M059J (cell line): Measurements from ENCODE around the gene ACER3. TPM values are rescaled to one million over a fixed set of nuclear protein-coding genes. Genes with fewer than 3 reads are reported as not detected.
"Not testable (repeated sequence)": the region's sequence is repeated elsewhere in the genome, so short reads cannot be mapped to it uniquely, and the experiment has no call there.

Source experiments
- DNase-seq: peaks from one replicate; pipeline ENCODE4 v3.0.0-alpha.2; 2012; ENCODE audit warnings: low read depth
- total RNA-seq: library from RNA; depleted of rRNA; stranded (reverse); fragments of >200 nt; shearing (Covaris generic); gene quantifications from 2 replicates; pipeline ENCODE4 v1.2.3, GENCODE V29; 2014

Gene ACER3
- total RNA-seq, 1 experiment from 2014 or later: 21.4 TPM

DNA sequence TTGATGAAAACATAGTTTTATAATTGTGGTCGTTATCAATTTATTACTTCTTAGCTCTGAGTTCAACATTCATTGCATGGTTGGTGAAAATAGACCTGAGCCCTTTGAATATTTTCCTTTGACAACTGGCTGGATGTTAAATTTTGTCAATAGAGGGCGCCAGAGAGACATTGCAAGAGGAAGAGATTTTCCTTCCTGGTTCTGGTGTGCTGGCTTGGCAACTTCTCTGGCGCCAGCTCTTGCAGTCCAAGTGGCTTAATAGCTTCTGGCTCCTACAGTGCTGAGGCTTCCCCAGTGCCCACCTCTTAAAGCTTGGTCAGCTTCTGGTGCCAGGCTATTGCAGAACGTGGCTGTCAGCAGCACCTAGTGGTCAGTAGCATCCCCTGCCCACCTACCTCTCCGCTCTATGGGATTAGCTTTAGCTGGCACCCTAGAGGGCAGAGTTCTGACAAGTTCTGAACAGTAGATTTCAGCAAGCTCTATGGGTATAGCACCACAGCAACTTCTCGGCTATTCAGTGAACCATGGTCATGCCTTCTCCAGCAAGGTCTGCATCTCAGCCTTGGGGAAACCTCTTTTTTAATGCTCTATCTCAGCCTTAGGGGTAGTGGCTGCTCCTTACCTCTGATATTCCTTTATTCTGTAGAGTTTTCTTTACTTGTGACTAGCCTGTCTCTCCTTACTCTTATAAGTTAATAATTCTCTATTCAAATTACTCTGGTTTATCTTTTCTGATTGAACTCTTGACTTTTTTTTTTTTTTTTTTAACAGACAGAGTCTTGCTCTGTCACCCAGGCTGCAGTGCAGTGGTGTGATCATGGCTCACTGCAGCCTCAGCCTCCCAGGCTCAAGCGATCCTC is 59.4 kb downstream of the ACER3 start:
- peak; percentile 82 for DNase-seq

DNA sequence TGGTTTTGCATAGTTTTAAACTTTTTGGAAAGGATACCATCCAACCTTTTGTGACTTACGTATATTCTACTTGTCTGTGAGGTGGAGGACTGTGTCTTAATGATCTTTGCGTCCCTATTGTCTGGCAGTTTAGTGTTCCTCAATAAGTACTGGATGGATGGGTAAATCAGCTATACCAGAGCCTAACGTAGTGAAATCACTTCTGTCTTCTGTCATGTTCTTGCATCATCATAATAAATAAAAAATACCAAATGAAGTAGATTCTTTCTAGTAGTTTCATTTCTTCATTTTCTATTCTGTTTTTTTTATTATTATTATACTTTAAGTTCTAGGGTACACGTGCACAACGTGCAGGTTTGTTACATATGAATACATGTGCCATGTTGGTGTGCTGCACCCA is 66.4 kb downstream of the ACER3 start:
- DNase-seq: no peak

DNA sequence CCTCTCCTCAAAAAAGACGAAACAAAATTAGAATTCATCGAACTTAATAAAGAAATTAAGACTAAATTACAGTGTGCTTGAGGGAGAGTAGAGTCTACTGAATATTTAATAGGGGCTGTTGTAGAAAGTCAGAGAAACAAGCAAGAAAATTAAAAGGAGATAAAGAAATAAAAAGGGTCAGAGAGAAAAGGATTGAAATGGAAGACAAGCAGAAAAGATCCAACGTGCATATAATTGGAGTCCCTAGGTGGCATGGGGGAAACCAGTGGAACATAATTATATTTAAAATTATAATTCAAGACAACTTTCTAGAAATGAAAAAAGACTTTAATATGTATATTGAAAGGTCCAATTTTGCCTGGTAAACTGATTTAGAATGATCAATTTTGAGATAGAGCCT is 74.3 kb downstream of the ACER3 start:
- DNase-seq: peak; percentile 7

DNA sequence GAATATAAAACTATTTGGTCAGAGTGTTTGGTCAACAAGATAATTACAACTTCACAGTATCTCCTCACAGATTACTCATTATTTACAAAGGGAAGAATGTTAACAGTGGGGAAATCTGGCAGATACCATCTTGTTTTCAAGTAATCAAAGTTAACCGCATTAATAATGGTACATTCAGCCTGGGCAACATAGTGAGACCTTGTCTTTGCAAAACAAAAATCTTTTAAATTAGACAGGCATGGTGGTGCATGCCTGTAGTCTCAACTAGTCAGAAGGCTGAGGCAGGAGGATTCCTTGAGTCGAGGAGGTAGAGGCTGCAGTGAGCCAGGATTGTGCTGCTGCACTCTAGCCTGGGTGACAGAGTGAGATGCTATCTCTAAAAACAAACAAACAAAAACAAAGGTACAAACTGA is 78.5 kb downstream of the ACER3 start:
- DNase-seq: peak; percentile 59

DNA sequence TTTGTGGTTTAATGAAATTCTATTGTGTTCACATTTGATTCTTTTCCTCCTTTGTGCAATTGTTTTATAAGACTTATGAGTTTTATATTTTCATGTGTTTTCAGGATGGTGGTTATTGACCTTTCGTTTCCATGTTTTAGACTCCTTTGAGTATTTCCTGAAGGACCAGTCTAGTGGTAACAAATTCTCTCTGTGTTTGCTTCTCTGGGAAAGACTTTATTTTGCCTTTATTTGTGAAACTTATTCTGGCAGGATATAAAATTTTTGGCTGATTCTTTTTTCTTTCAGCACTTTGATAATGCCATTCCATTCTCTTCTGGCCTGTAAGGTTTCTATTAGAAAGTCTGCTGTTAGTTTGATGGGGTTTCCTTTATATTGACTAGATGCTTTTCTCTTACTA is 83.5 kb downstream of the ACER3 start:
- DNase-seq: no peak

DNA sequence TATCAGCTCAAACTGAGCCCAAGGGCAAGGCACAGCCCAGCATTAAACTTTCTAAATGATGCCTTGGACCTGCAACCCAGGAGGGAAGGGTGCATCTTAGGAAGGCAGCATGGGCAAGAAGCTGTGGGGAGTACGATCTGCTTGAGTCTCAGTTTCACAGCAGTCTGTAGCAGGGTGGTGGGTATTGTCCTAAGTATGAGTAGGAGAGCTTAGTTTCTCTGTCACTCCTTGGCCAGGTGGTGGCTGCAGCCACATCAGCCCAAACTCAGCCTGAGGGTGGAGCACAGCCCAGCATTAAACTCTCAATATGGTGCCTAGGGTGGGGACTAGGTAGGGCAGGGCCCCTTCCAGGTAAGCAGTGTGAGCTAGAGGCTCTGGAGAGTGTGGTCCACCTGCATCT is 85.5 kb downstream of the ACER3 start:
- DNase-seq: no peak

DNA sequence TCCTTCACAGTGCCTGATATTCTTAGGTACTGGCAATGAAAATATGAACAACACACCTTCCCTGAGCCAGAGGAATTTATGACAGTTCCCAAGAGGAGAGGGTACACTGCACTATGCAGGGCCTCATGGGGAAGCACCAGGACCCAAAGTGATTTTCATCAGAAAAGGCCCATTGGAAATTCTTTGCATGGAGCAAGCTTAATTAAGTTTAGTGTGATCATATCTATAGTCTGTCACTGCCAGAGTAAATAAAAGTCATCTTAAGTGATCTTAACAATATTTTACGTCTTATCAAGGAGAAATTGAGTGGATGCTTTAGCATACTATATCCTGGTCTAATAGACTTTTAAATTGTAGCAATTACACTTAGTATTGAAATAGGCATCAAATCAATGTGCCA is 86.5 kb downstream of the ACER3 start:
- DNase-seq: no peak

DNA sequence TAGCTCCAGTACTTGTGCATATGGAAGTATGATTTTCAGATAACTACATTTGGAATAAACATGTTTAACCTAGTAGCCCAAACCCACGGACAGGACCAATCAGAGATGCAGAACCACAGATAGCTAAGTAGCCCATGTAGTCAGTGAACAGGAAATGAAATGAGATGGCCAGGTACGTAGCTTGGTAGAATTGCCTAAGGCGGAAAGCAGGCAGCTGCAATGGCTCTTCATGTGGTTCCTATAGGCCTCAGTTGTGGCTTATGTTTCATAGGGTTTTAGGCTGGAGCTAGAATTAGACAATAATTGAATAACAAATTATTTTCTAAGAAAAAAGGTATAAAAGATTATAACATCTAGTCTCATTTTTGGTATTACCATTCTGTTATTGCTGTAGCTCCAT is 87.1 kb downstream of the ACER3 start:
- no peak for DNase-seq

DNA sequence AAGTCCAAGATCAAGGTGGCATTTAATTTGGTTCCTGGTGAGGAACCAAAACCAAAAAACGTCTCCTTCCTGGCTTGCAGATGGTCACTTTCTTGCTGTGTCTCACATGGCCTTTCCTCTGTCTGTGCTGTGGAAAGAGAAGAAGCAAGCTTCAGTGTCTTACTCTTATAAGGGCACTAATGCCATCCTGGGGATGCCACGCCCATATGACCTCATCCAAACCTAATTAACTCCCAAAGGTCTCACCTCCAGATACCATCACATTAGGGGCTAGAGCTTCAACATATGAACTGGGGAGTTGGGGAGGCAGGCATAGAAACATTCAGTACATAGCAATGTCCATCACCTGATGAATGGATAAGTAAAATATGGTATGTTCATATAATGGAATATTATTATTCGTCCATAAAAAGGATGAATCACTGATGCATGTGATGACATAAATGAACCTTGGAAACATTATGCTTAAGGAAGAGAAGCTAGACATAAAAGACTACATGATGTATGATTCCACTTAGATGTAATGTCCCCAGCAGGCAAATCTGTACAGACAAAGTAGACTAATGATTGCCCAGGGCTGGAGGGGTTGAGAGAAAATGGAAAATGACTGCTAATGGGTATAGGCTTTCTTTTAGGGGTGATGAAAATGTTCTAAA is 94.9 kb downstream of the ACER3 start:
- no peak for DNase-seq

DNA sequence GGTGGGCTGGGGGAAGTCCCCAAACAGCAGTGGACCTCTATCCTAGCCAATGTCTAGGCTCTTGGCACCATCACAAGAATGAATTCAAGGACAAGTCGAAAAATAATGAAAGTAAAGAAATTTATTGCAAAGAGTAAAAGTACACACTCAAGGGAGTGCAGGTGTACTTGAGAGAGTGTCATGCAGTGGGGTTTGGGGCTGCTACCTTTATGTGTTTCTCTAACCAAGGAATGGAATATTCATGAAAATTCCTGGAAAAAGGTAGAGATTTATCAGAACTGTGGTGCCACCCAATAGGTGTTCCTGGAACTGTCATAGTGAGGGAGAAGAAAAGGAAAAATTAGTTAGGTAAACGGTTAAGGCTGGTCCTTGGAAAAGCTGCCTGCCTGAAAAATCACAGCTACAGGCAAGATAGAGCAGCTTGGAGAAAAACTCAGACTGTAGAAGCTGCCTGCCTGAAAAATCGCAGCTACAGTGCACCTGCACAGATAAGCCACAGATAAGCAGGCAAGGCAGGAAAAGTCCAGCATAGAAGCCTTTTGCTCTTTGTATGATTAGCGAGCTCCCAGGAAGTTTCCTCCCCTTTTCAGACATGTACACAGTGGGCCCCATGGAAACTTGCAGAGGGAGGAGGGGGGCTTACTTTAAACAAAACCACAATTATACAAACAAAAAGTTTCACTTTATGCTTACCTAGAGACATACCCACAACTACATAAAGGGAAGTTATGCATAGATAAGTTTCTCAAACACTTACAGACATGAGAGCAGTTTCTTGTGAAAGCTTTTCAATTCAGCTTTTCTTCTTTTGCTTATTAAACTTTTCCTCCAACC is 102.1 kb downstream of the ACER3 start:
- no peak for DNase-seq

DNA sequence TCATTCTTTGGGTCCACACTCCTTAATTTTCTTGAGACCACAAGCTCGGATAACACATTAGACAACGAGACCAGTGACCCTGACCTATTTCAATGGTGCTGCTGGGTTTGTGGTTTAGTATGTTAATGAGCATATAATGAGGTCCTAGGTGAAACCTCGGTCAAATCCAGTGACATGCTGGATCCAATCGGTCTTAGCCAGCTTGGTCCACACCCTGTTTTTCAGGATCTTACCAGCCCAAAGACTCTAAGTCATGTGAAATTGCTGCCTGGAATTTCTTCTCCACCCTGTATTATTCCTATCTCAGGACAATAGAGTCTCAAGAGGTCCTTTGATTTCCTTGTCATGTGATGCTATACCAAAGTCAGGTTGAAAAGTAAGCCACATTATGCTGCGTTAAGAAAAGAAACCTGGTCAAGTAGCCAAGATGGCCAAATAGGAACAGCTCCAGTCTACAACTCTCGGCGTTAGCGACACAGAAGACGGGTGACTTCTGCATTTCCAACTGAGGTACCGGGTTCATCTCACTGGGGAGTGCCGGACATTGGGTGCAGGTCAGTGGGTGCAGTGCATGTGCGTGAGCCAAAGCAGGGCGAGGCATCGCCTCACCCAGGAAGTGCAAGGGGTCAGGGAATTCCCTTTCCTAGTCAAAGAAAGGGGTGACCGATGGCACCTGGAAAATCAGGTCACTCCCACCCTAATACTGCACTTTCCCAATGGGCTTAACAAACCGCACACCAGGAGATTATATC is 102.9 kb downstream of the ACER3 start:
- DNase-seq: not testable (repeated sequence)

DNA sequence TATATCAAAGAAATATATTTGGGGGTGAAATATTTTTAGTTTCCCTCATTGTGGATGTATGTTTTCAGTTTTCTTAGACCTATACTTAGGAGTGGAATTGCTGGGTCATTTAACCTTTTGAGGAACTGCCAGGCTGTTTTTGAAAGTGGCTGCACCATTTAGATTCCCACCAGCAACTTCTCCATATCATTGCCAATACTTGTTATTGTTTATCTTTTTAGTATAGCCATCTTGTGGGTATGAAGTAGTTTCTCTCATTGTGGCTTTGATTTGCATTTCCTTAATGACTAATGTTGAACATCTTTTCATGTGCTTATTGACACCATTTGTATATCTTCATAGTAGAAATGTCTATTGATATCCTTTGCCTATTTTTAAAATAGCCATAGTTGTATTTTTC is 111.3 kb downstream of the ACER3 start:
- DNase-seq: no peak

DNA sequence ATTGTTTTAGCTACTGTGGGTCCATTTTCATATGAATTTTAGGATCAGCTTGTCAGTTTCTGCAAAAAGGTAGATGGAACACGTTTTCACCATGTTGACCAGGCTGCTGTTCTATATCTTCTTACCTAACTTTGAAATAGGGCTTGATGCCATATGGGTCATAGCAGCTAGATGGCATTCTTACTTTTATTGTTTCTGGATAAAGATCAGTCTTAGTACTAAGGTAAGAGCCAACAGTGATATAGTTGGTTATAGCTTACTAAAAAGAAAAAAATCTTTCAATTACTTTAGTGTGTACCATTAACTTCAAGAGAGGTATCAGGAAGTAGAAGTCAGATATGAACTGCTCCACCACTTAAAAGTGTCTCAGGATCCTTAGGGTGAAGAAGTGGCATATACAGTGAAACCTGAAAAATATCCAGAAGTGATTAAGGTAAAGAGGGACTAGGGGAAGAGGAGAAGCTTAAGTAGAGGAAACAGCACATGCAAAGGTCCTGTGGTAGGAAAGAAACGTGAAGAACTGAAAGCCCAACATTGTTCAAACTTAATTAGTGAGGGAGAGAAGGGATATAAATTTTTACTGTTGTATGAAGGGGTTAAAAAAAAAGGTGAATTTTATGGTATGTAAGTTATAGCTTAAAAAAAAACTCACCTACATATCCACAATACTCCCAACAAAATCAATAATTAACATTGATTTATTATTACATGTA is 113.6 kb downstream of the ACER3 start:
- no peak for DNase-seq

DNA sequence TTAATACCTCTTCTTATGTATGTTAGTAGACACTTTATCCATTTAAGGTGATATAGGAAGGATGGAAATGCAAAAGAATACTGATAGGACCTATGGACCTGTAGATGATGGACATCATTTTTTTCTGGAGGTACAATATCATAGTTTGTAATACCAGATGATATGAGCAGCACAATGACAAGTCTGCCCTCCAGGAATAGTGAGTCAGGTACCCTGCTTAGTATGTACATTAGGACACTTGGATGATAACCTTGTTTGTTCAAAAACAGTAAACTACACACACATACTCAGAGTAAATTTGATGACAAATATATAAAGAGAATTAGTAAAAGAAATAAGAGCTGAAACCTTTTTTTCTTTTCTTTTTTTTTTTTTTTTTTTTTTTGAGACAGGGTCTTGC is 114.8 kb downstream of the ACER3 start:
- DNase-seq: no peak

DNA sequence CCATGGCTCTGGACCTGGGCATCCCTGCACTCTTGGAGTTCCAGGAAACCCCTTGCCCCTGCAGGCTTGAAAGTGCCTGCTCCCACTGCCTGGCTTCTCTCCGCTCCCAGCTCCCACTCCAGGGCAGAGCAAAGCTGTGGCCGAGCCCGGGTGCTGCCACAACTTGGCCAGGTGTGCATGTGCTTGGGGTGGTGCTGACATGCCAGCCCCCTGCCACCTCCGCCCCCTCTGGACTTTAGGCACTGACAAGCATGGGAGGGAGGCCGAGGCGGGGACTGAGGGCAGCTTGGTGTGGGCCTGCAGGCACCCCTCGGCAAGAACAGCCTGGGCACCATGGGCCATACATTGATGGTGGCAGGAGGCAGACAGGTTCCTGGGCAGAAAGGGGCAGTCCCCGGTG is 117.1 kb downstream of the ACER3 start:
- no peak for DNase-seq

DNA sequence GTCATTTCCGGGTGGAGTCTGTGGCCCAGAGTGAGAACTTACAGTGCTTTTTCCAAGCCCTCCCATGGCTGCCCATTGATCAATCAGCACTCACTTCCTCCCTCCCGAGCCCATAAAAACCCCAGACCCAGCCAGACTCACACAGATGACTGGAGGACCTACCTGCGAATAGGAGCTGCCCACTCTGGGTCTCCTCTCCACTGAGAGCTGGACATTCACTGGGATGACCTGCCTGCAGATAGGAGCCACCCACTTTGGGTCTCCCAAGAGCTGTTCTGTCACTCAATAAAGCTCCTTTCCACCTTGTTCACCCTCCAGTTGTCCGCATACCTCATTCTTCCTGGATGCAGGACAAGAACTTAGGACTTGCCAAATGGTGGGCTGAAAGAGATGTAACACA is 117.5 kb downstream of the ACER3 start:
- DNase-seq: no peak

DNA sequence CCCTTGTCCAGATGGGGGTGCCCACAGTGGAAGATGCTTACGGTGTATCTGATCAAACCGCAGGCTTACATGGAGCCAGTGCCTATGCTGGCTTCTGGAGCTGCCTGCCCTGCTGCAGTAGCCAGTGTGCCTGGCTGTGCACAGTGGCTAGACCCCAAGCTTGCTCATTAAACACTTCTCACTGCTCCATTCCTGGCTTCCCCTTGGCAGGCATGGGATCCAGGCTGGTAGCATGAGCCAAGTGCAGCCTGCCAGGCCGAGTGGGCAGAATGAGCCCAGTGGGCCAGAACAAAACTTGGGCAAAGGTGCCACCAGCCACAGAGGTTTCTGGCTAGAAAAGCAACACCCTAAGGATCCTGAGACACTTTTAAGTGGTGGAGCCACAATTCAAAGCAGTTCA is 118.1 kb downstream of the ACER3 start:
- DNase-seq: no peak

DNA sequence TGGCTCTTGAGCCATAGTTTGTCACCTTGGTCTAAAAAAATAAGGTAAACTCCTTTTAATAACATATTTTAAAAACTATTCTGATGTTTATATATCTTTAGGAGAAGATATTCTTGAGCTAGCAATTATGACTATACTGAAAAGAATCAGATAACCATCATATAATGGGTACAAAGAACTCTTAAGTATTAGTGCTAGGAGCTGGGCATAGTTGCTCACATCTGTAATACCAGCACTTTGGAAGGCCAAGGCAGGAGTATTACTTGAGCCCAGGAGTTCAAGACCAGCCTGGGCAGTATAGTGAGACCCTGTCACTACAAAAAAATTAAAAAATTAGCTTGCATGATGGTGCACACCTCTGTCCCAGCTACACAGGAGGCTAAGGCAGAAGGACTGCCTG is 119.5 kb downstream of the ACER3 start:
- DNase-seq: no peak

DNA sequence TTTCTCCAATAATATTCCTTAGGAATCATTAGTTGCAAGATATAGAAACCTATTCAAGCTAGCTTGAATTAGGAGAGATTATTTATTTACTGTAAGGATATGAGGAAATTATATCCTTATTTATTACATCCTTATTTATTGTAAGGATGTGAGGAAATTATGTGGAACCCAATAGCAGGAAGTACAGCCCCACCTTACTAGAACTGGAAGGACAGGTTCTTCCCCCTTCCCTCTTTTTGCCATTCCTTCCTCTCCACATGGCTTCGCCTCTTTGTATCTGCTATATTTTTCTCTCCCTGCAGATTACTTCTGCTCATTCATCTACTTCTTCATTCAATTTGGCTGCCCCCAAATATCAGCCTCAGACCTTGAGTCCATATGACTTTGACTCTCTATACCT is 124.0 kb downstream of the ACER3 start:
- DNase-seq: no peak

DNA sequence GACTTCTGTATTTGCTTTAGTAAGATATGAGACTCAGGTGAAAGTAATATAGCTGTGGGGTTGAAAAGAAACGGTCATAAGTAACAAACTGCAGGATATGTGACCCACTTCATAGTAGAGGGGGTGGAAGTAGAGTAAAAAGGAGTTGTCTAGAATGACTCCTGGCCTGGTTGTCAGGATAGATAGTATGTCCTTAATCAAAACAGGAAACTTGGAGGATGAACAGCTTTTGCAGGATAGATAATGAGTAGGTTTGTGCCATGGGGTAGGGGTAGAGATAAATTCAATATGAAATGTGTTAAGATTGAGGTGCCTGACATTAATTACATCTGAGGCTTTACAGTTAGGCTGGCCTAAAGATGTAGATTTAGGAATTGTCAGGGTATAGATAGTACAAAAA is 126.5 kb downstream of the ACER3 start:
- DNase-seq: no peak

DNA sequence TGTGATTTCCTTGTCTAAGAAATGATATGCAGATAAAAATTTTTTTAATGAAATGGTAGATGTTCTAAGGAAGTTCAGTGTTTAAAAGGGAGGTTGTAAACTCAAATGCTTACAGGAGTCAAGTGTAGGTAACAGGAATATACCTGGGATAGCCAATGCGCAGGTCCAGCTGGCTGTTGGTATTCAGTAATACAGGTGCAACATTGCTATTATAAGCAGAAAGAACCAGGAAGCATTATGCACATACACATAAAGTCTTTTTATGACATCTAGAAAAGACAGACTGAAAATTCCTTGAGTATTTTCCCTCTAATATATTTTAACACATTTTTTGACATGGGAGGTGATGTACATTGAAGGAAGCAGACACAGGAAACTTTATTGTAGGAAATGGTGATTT is 129.9 kb downstream of the ACER3 start:
- no peak for DNase-seq
